AG04450 (cell line): ENCODE data around the gene ALG14. TPM values are rescaled to one million over a fixed set of nuclear protein-coding genes. Genes with fewer than 3 reads are reported as not detected.

ENCODE experiments used
- CTCF ChIA-PET: fragments of 300-600, 350-600 bp; formaldehyde crosslinking; extraction: SDS; loops from one replicate; lab custom pipeline; 2022; ENCODE audit warnings: antibody characterized with exemption, inconsistent platforms; lab: Charles Lee
- POLR2A ChIA-PET: fragments of 350-600 bp; formaldehyde crosslinking; extraction: SDS; loops from one replicate; lab custom pipeline; 2021; ENCODE audit warnings: antibody characterized with exemption, inconsistent platforms; lab: Yijun Ruan, JAX
- DNase-seq: peaks from one replicate; pipeline ENCODE4 v3.0.0-alpha.2; 2011; ENCODE audit warnings: low read depth, low spot score
- H3K27ac ChIP-seq: one replicate; pipeline ENCODE4 v1.5.1; 2012; ENCODE audit warnings: low read depth, low read length, control low read depth
- H3K27me3 ChIP-seq: one replicate; pipeline ENCODE4 v1.6.0; 2012; ENCODE audit warnings: low read length; ENCODE audit not compliant: control insufficient read depth, insufficient read depth
- H3K4me3 ChIP-seq: 2 replicates; pipeline ENCODE4 v1.5.1; 2011; ENCODE audit warnings: mild to moderate bottlenecking, low read depth, low read length, control low read depth
- H3K9me3 ChIP-seq: 2 replicates; pipeline ENCODE4 v1.5.1; 2012; ENCODE audit warnings: low read length; ENCODE audit not compliant: control insufficient read depth, insufficient read depth
- CTCF ChIP-seq: IDR thresholded peaks from 2 replicates; pipeline ENCODE4 v1.5.1; 2011; ENCODE audit warnings: low read depth, low read length, control low read depth, inconsistent platforms
- polyA plus RNA-seq: library from polyadenylated mRNA; depleted of rRNA; stranded (reverse); fragments of >200 nt; gene quantifications from 2 replicates; pipeline ENCODE4 v1.2.3, GENCODE V29; 2011

ALG14 gene
- polyA plus RNA-seq, 1 experiment: 3.1 TPM

GRCh38 chr1:94992863-94993563 lies 79.7 kb downstream of the ALG14 start:
- no peak overlapping the region for H3K27ac ChIP-seq
- H3K4me3 ChIP-seq: no peak overlapping the region
- no peaks in the 10 kb centered on the region for H3K9me3 ChIP-seq
- POLR2A ChIA-PET: no interaction called here
- no peaks in the 10 kb centered on the region for H3K27me3 ChIP-seq
- CTCF ChIA-PET: interaction anchor here (0.7 to 2.1 kb wide), 5 partner anchors 20 to 241 kb away, joined by 3 to 6 read pairs (median 3); partner anchors contain the start of gene RWDD3
- DNase-seq: no peak
- TF ChIP-seq CTCF: no peak

GRCh38 chr1:94992161-94992560 lies 80.6 kb downstream of the ALG14 start:
- CTCF ChIA-PET: interaction anchor here (0.9 to 1.1 kb wide), 2 partner anchors 138 to 187 kb away, joined by 3 read pairs; no protein-coding TSS in a partner anchor
- H3K27ac ChIP-seq: no peak overlapping the region
- POLR2A ChIA-PET: no interaction called here
- DNase-seq: no peak
- H3K9me3 ChIP-seq: no peaks in the 10 kb centered on the region
- H3K4me3 ChIP-seq: no peak overlapping the region
- no peaks in the 10 kb centered on the region for H3K27me3 ChIP-seq
- no peak for TF ChIP-seq CTCF

- Histone ChIP-seq H3K27me3 (no peaks in the 10 kb centered on the region), H3K27ac (no peak overlapping the region), H3K9me3 (no peaks in the 10 kb centered on the region), H3K4me3 (no peak overlapping the region)
- DNase-seq: no peak
- no peak for TF ChIP-seq CTCF
- CTCF ChIA-PET: interaction anchor here (0.8 kb wide), 1 partner anchor 136 kb away, joined by 3 read pairs; no protein-coding TSS in a partner anchor
- POLR2A ChIA-PET: no interaction called here
Measured at GRCh38 chr1:94989911-94990473, 82.8 kb downstream of the ALG14 start.

GRCh38 chr1:94989398-94989797 lies 83.4 kb downstream of the ALG14 start:
- H3K27ac ChIP-seq: no peak overlapping the region
- H3K9me3 ChIP-seq: no peaks in the 10 kb centered on the region
- TF ChIP-seq CTCF: no peak
- no peak for DNase-seq
- H3K4me3 ChIP-seq: no peak overlapping the region
- H3K27me3 ChIP-seq: no peaks in the 10 kb centered on the region
- ChIA-PET POLR2A (no interaction called here), CTCF (interaction anchor here (0.8 kb wide), 1 partner anchor 135 kb away, joined by 3 read pairs; no protein-coding TSS in a partner anchor)

- Histone ChIP-seq H3K9me3 (no peaks in the 10 kb centered on the region), H3K4me3 (no peak overlapping the region), H3K27me3 (no peaks in the 10 kb centered on the region), H3K27ac (no peak overlapping the region)
- DNase-seq: no peak
- ChIA-PET CTCF (interaction anchor here (0.6 to 0.9 kb wide), 2 partner anchors 53 to 246 kb away, joined by 3 read pairs; partner anchors contain the start of gene RWDD3), POLR2A (no interaction called here)
- TF ChIP-seq CTCF: no peak
Measured at GRCh38 chr1:94988356-94988755, 84.4 kb downstream of the ALG14 start.
